IMR-90 (cell line): Measurements from ENCODE around the gene MT1H. TPM values are rescaled to one million over a fixed set of nuclear protein-coding genes. Genes with fewer than 3 reads are reported as not detected.

Experiments
- ATAC-seq: fragments of 200-7000 bp; cut with Tn5 transposase; 2 replicates; pipeline ENCODE4 v1.9.1; 2020; ENCODE audit warnings: low read depth, mild to moderate bottlenecking, moderate library complexity
- BruUV-seq: library from RNA; stranded (reverse); fragments of 400-500 nt; replicated peaks from 2 replicates; lab custom pipeline; 2021; lab: Mats Ljungman, UMichigan
- CTCF ChIA-PET: fragments of 300-600 bp; formaldehyde crosslinking; extraction: SDS; loops from one replicate; lab custom pipeline; 2021; ENCODE audit warnings: antibody characterized with exemption; lab: Yijun Ruan, JAX
- POLR2A ChIA-PET: fragments of 300-600 bp; sonication (Branson Sonifier 250); formaldehyde crosslinking; loops from one replicate; lab custom pipeline; 2022; ENCODE audit warnings: antibody characterized with exemption; ENCODE audit not compliant: unreplicated experiment; lab: Charles Lee
- DNase-seq: peaks from one replicate; pipeline ENCODE4 v3.0.0; 2013
- H2AFZ ChIP-seq: replicated peaks from 2 replicates; pipeline ENCODE3; 2013; ENCODE audit warnings: low read length, mild to moderate bottlenecking; ENCODE audit not compliant: poor library complexity
- H2AK5ac ChIP-seq: 2 replicates; pipeline ENCODE4 v1.6.1; 2013; ENCODE audit warnings: low read depth, low read length, inconsistent platforms
- H2AK9ac ChIP-seq: replicated peaks from 2 replicates; pipeline ENCODE3; 2013; ENCODE audit warnings: mild to moderate bottlenecking, low read depth, low read length, moderate library complexity; ENCODE audit not compliant: poor library complexity
- H2BK120ac ChIP-seq: 2 replicates; pipeline ENCODE4 v1.6.1; 2013; ENCODE audit warnings: low read depth, low read length, inconsistent platforms
- H2BK15ac ChIP-seq: 3 replicates; pipeline ENCODE4 v1.6.1; 2013; ENCODE audit warnings: low read depth, low read length, inconsistent platforms
- H2BK20ac ChIP-seq: 2 replicates; pipeline ENCODE4 v1.6.1; 2013; ENCODE audit warnings: low read depth, mild to moderate bottlenecking, inconsistent platforms, low read length, moderate library complexity
- H2BK5ac ChIP-seq: 2 replicates; pipeline ENCODE4 v1.6.1; 2013; ENCODE audit warnings: mild to moderate bottlenecking, low read depth, low read length, inconsistent platforms; ENCODE audit not compliant: poor library complexity, severe bottlenecking
- H3K14ac ChIP-seq: replicated peaks from 2 replicates; pipeline ENCODE4 v1.6.1; 2013; ENCODE audit warnings: low read depth, low read length, inconsistent platforms
- H3K18ac ChIP-seq: 2 replicates; pipeline ENCODE4 v1.6.1; 2013; ENCODE audit warnings: low read depth, low read length, control low read depth
- H3K23ac ChIP-seq: 2 replicates; pipeline ENCODE4 v1.6.1; 2013; ENCODE audit warnings: low read depth, low read length, inconsistent platforms
- H3K27ac ChIP-seq: 2 replicates; pipeline ENCODE4 v1.5.1; 2013; ENCODE audit warnings: mild to moderate bottlenecking, control low read depth, low read length; ENCODE audit not compliant: insufficient read depth
- H3K27me3 ChIP-seq: 2 replicates; pipeline ENCODE4 v1.6.1; 2013; ENCODE audit warnings: low read length; ENCODE audit not compliant: control insufficient read depth, insufficient read depth
- H3K36me3 ChIP-seq: 2 replicates; pipeline ENCODE4 v1.6.1; 2013; ENCODE audit warnings: low read length, mixed read lengths; ENCODE audit not compliant: control insufficient read depth, insufficient read depth
- H3K4ac ChIP-seq: 2 replicates; pipeline ENCODE4 v1.6.1; 2013; ENCODE audit warnings: low read depth, low read length, inconsistent platforms
- H3K4me1 ChIP-seq: 2 replicates; pipeline ENCODE4 v1.6.1; 2013; ENCODE audit warnings: low read length, mixed read lengths; ENCODE audit not compliant: control insufficient read depth, insufficient read depth
- H3K4me2 ChIP-seq: 2 replicates; pipeline ENCODE4 v1.6.1; 2013; ENCODE audit warnings: low read depth, mild to moderate bottlenecking, control low read depth, low read length, moderate library complexity
- H3K4me3 ChIP-seq: 2 replicates; pipeline ENCODE4 v1.5.1; 2013; ENCODE audit warnings: low read depth, mild to moderate bottlenecking, control low read depth, low read length, moderate library complexity; ENCODE audit not compliant: insufficient read depth
- H3K56ac ChIP-seq: 2 replicates; pipeline ENCODE4 v1.6.1; 2013; ENCODE audit warnings: low read length, inconsistent platforms; ENCODE audit not compliant: insufficient read depth; ENCODE audit errors: extremely low read depth
- H3K79me1 ChIP-seq, 2 experiments: 2 replicates each; pipeline ENCODE4 v1.6.1; 2013; ENCODE audit warnings: low read length in 2 of 2, inconsistent platforms in 1 of 2, low read depth in 1 of 2
- H3K9ac ChIP-seq: 2 replicates; pipeline ENCODE4 v1.6.1; 2013; ENCODE audit warnings: low read depth, low read length, control low read depth
- H3K9me1 ChIP-seq: 2 replicates; pipeline ENCODE4 v1.6.1; 2013; ENCODE audit warnings: low read length, inconsistent platforms; ENCODE audit not compliant: insufficient read depth
- H3K9me3 ChIP-seq: 2 replicates; pipeline ENCODE4 v1.6.1; 2013; ENCODE audit warnings: low read length; ENCODE audit not compliant: control insufficient read depth, insufficient read depth
- H4K20me1 ChIP-seq: 2 replicates; pipeline ENCODE4 v1.6.1; 2013; ENCODE audit warnings: low read length, inconsistent platforms; ENCODE audit not compliant: insufficient read depth
- H4K5ac ChIP-seq: 2 replicates; pipeline ENCODE4 v1.6.1; 2013; ENCODE audit warnings: mild to moderate bottlenecking, low read depth, low read length, control low read depth
- H4K8ac ChIP-seq, 2 experiments: 2 replicates each; pipeline ENCODE4 v1.6.1; 2013; ENCODE audit warnings: low read depth in 2 of 2, low read length in 2 of 2, control low read depth in 1 of 2, inconsistent platforms in 1 of 2
- H4K91ac ChIP-seq: 2 replicates; pipeline ENCODE4 v1.6.1; 2013; ENCODE audit warnings: low read depth, low read length, inconsistent platforms; ENCODE audit not compliant: insufficient read depth
- CEBPB ChIP-seq: IDR thresholded peaks from 2 replicates; pipeline ENCODE4 v1.6.1; 2012; ENCODE audit warnings: low read depth, low read length, improper control_type of control experiment
- CHD1 ChIP-seq: IDR thresholded peaks from 2 replicates; pipeline ENCODE4 v1.6.1; 2012; ENCODE audit warnings: low read depth, low read length, improper control_type of control experiment
- ELK1 ChIP-seq: fragments of 150-350 bp; IDR thresholded peaks from 2 replicates; pipeline ENCODE4 v1.6.1; 2016; ENCODE audit warnings: low read depth, mild to moderate bottlenecking, low read length, moderate library complexity, borderline replicate concordance
- FOS ChIP-seq: fragments of 150-350 bp; IDR thresholded peaks from 2 replicates; pipeline ENCODE4 v1.6.1; 2016; ENCODE audit warnings: low read depth, low read length
- MAFK ChIP-seq: IDR thresholded peaks from 2 replicates; pipeline ENCODE4 v1.6.1; 2012; ENCODE audit warnings: low read depth, low read length, improper control_type of control experiment
- MAZ ChIP-seq: IDR thresholded peaks from 2 replicates; pipeline ENCODE4 v1.6.1; 2012; ENCODE audit warnings: low read depth, mild to moderate bottlenecking, low read length, improper control_type of control experiment, moderate library complexity, borderline replicate concordance
- MXI1 ChIP-seq: IDR thresholded peaks from 2 replicates; pipeline ENCODE4 v1.6.1; 2012; ENCODE audit warnings: low read depth, mild to moderate bottlenecking, low read length, moderate library complexity, borderline replicate concordance
- NFE2L2 ChIP-seq: fragments of 150-350 bp; IDR thresholded peaks from 2 replicates; pipeline ENCODE4 v1.6.1; 2016; ENCODE audit warnings: low read depth, mild to moderate bottlenecking, low read length
- POLR2A ChIP-seq: IDR thresholded peaks from 2 replicates; pipeline ENCODE4 v1.6.1; 2012; ENCODE audit warnings: mild to moderate bottlenecking, low read depth, low read length
- USF2 ChIP-seq: fragments of 150-350 bp; IDR thresholded peaks from 2 replicates; pipeline ENCODE4 v1.6.1; 2017; ENCODE audit warnings: mild to moderate bottlenecking, antibody characterized with exemption, low read length, low read depth
- WGBS, 2 experiments: methylation state at CpG; one replicate each; pipeline versions ENCODE4 v1.1.5 to v1.1.7; 2013; ENCODE audit warnings: missing lambda C conversion rate in 2 of 2; ENCODE audit not compliant: insufficient read length in 1 of 2; ENCODE audit errors: extremely low coverage in 2 of 2; 5-methylcytosine and 5-hydroxymethylcytosine counted together
- dilution Hi-C: fragments of 300-500 bp; cut with HindIII; formaldehyde crosslinking; loops from one replicate; pipeline ENCODE4 v1.14.3; 2018; ENCODE audit warnings: low sequenced_read_pairs; ENCODE audit not compliant: unreplicated experiment
- in situ Hi-C: fragments of 300-500 bp; cut with MboI; formaldehyde crosslinking; loops from 3 replicates; pipeline ENCODE4 v1.14.3; 2019; ENCODE audit warnings: low sequenced_read_pairs, inconsistent platforms, mixed read lengths
- intact Hi-C: fragments of 100-400 bp; cut with micrococcal nuclease; formaldehyde crosslinking; loops from 2 replicates; pipeline ENCODE4 v1.10.0; 2022
- polyA plus RNA-seq, 3 experiments: library from polyadenylated mRNA; depleted of rRNA; stranded (reverse); fragments of >200 nt; gene quantifications; 2 replicates each; pipeline ENCODE4 v1.2.3, GENCODE V29; 2012; ENCODE audit warnings: low replicate concordance in 1 of 3
- total RNA-seq: library from RNA; depleted of rRNA; stranded (reverse); fragments of >200 nt; gene quantifications from 2 replicates; pipeline ENCODE4 v1.2.3, GENCODE V29; 2012

The MT1H gene
- total and polyA plus RNA-seq, 2 of the 4 experiments (the other 2 are of a cell fraction) = not detected

GRCh38 chr16:56643833-56644232 lies 25.8 kb upstream of the MT1H start:
- H3K9me1 ChIP-seq = 0 out of 2 replicates have a peak, but pooled peaks cover 3% of the 10 kb centered on the region
- H3K36me3 ChIP-seq = no peaks in the 10 kb centered on the region
- no peak overlapping the region for H2BK120ac ChIP-seq
- H2AFZ ChIP-seq = no peak overlapping the region
- no peak overlapping the region for H3K4me2 ChIP-seq
- no peak overlapping the region for H4K8ac ChIP-seq
- ATAC-seq (no peak), DNase-seq (no peak)
- no peaks in the 10 kb centered on the region; the same call in 1 of the 2 replicates for H4K20me1 ChIP-seq
- no TSS peak for BruUV-seq
- ChIA-PET POLR2A (no interaction called here), CTCF (no interaction called here)
- H2BK5ac ChIP-seq = no peak overlapping the region
- dilution Hi-C loops (no loop called here), intact Hi-C loops (no loop called here), in situ Hi-C loops (no loop called here)
- H2BK20ac ChIP-seq = no peak overlapping the region
- no peak overlapping the region for H3K23ac ChIP-seq
- H4K91ac ChIP-seq = no peak overlapping the region
- no peak overlapping the region for H3K4ac ChIP-seq
- H3K27me3 ChIP-seq = peaks cover 91% of the 10 kb centered on the region
- no peak overlapping the region for H3K56ac ChIP-seq
- no peaks in the 10 kb centered on the region for H3K4me1 ChIP-seq
- H3K9me3 ChIP-seq = 0 out of 2 replicates have a peak, but pooled peaks cover 2% of the 10 kb centered on the region
- TF ChIP-seq MAZ = no peak
- no peak for TF ChIP-seq MAFK
- no peak for TF ChIP-seq NFE2L2
- TF ChIP-seq CHD1 = no peak
- no peak for TF ChIP-seq FOS
- TF ChIP-seq ELK1 = no peak
- TF ChIP-seq USF2 = no peak
- no peak for TF ChIP-seq POLR2A
- TF ChIP-seq MXI1 = no peak
- TF ChIP-seq CEBPB = no peak
- no peak overlapping the region for H2AK5ac ChIP-seq
- no peaks in the 10 kb centered on the region for H3K79me1 ChIP-seq
- WGBS, 2 experiments = 51% methylated on average over 3 of the region's 5 CpGs; no CpG with 5 or more reads in 1 of the 2 experiments
- H4K5ac ChIP-seq = no peak overlapping the region
- H3K4me3 ChIP-seq = no peak overlapping the region
- H2AK9ac ChIP-seq = no peak overlapping the region
- H3K27ac ChIP-seq = no peak overlapping the region
- no peak overlapping the region for H3K9ac ChIP-seq
- H3K14ac ChIP-seq = no peak overlapping the region
- H2BK15ac ChIP-seq = no peak overlapping the region
- no peak overlapping the region for H3K18ac ChIP-seq
